A549 treated with ZK216348 at 1 μM for 4 hours (cell line): ENCODE data around the gene ABHD18. TPM values are rescaled to one million over a fixed set of nuclear protein-coding genes. Genes with fewer than 3 reads are reported as not detected.

Source experiments
- total RNA-seq: library from RNA; stranded (reverse); fragments of 200-300 nt; extraction: Qiagen RNA extraction; gene quantifications from 5 replicates; pipeline ENCODE4 v1.2.3, GENCODE V29; 2022; ENCODE audit warnings: low read depth

The ABHD18 gene
- total RNA-seq = 2.8 to 4.0 TPM (median 3.3 TPM) in 5 replicates

DNA sequence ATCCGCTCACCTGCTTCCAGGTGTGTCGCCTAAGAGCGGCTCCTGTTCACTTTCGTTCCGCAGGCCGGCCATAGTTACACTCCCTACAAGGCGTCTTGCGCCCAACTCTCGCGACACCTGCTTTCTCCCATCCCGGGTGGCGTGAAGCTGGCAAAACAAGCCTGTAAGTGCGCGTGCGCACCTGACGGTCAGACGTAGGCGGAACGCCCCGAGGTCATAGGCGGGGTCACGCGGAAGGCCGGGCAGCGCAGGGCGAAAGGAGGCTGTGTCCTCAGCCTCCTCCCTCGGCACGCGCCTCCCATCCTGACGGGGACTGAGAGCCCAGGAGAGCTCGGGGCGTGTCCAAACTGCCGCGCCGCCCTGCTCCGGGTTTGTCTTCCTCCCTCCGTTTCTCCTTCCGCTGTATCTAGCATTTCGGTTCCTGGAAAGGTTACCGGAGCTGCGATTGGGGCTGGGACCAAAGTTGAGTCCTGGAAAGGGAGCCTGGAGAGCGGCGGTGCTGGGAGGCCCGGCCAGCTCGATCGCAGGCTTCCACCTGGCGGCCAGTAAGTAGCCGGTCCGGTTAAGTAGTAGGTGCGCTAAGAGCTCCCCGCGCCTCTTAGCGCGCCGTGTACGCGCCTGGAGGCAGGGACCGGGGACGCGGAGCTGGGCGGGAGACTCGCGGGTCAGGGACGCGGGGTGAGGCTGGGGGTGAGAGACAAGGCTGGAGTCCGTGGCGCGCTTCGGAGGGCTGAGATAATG, at the start of gene ABHD18, which contains the start of gene MFSD8:
Gene ABHD18, plus strand, starts transcription at position 345 of the 741 bp plus-strand sequence. CDS start 17,550 bp downstream, outside the sequence.
Gene MFSD8, minus strand, starts transcription at position 112 of the 741 bp plus-strand sequence. Its CDS starts 40 bp downstream, at position 72.

GRCh38 chr4:128060699-128061565, 95.7 kb downstream of the ABHD18 start, which contains the start of gene LARP1B:
TSS of gene LARP1B (plus strand) at chr4:128061312. CDS start at chr4:128074952, 13,640 bp downstream.

Other genes starting within 250 kb of the ABHD18 start
- not detected in 5 replicates for gene SLC25A31, start 235.0 kb upstream of the ABHD18 start, total RNA-seq
- 7.1 to 9.3 TPM (median 7.7 TPM) in 5 replicates for gene HSPA4L, start 183.1 kb upstream of the ABHD18 start, total RNA-seq
- 16.7 to 21.3 TPM (median 18.9 TPM) in 5 replicates for gene PLK4, start 84.5 kb upstream of the ABHD18 start, total RNA-seq
- gene MFSD8, start 233 bp upstream of the ABHD18 start, total RNA-seq = 12.1 to 16.1 TPM (median 14.3 TPM) in 5 replicates
- gene LARP1B, start 95.9 kb downstream of the ABHD18 start, total RNA-seq = 9.4 to 21.4 TPM (median 12.4 TPM) in 5 replicates